ENCODE results near the gene ITPR1. TPM values are rescaled to one million over a fixed set of nuclear protein-coding genes. Genes with fewer than 3 reads are reported as not detected.

ITPR1 gene
- total and polyA plus RNA-seq, 2 of the 4 experiments (the other 2 are of a cell fraction), result 1.8 to 5.7 TPM

DNA sequence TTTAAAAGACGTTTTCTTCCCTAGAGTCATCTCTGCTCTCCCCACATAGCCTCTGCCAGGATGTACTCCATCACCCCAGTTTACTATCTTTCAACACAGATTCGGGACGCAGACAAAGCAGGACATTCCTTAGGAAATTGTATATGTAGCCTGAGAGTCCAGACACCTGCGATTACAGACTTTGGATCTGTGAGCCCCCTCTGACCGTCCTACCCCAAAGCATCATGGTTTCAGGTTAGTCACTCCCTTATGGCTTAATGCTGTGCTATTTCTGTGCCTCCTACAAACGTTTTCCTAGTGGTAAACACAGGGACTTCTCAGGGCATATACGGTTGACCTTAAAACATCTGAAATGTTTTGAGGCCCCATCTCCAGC is 252.1 kb downstream of the ITPR1 start:
- H2AFZ ChIP-seq (replicated peaks; ENCODE audit: low read length, poor library complexity), result no peak overlapping the region
- no peaks in the 10 kb centered on the region for H4K20me1 ChIP-seq (ENCODE audit: insufficient read depth, low read length)
- no peak overlapping the region for H3K14ac ChIP-seq (replicated peaks; ENCODE audit: low read depth, low read length)
- no peak for ATAC-seq (ENCODE audit: low read depth)
- 0 out of 2 replicates have a peak overlapping the region, but pooled peaks have one; percentile 0 for H2AK5ac ChIP-seq (ENCODE audit: low read depth, low read length)
- no peaks in the 10 kb centered on the region for H3K9me1 ChIP-seq (ENCODE audit: insufficient read depth, low read length)
- H2BK20ac ChIP-seq (ENCODE audit: low read depth, low read length), result no peak overlapping the region
- no peak overlapping the region for H2BK120ac ChIP-seq (ENCODE audit: low read depth, low read length)
- no peaks in the 10 kb centered on the region; the same call in 1 of the 2 replicates for H3K9me3 ChIP-seq (ENCODE audit: control insufficient read depth, insufficient read depth, low read length)
- H4K91ac ChIP-seq (ENCODE audit: insufficient read depth, low read depth, low read length), result no peak overlapping the region
- H3K27me3 ChIP-seq (ENCODE audit: control insufficient read depth, insufficient read depth, low read length), result peaks cover 18% of the 10 kb centered on the region
- 0 out of 2 replicates have a peak overlapping the region, but pooled peaks have one; percentile 7 for H3K18ac ChIP-seq (ENCODE audit: low read depth, low read length)
- no peak overlapping the region for H3K4me2 ChIP-seq (ENCODE audit: low read depth, low read length)
- intact Hi-C loops (cut with micrococcal nuclease), result no loop called here
- H3K4me1 ChIP-seq (ENCODE audit: control insufficient read depth, insufficient read depth, low read length), result peaks cover 23% of the 10 kb centered on the region
- no TSS peak for BruUV-seq (replicated peaks)
- no peaks in the 10 kb centered on the region for H3K36me3 ChIP-seq (ENCODE audit: control insufficient read depth, insufficient read depth, low read length)
- H3K27ac ChIP-seq (ENCODE audit: insufficient read depth, low read length), result no peak overlapping the region
- H4K8ac ChIP-seq (ENCODE audit: low read depth in 2 of 2, low read length in 2 of 2), result no peak overlapping the region
- ChIA-PET CTCF (no interaction called here), POLR2A (ENCODE audit: unreplicated experiment) (no interaction called here)
- no peak overlapping the region for H2BK5ac ChIP-seq (ENCODE audit: low read depth, low read length, poor library complexity, severe bottlenecking)
- dilution Hi-C loops (cut with HindIII; ENCODE audit: low sequenced_read_pairs, unreplicated experiment), result no loop called here
- H3K4ac ChIP-seq (ENCODE audit: low read depth, low read length), result no peak overlapping the region
- no peak overlapping the region for H3K56ac ChIP-seq (ENCODE audit: extremely low read depth, insufficient read depth, low read length)
- no peak overlapping the region for H3K23ac ChIP-seq (ENCODE audit: low read depth, low read length)
- in situ Hi-C loops (cut with MboI; ENCODE audit: low sequenced_read_pairs), result no loop called here
- H2BK15ac ChIP-seq (ENCODE audit: low read depth, low read length), result no peak overlapping the region
- H3K9ac ChIP-seq (ENCODE audit: low read depth, low read length), result no peak overlapping the region
- DNase-seq, result peak; percentile 18
- H3K79me1 ChIP-seq (ENCODE audit: low read depth in 1 of 2, low read length in 2 of 2), result no peaks in the 10 kb centered on the region
- no peak overlapping the region for H3K4me3 ChIP-seq (ENCODE audit: insufficient read depth, low read depth, low read length)
- TF ChIP-seq RAD21 (IDR thresholded peaks at IDR 0.05; ENCODE audit: low read length), result no peak
- TF ChIP-seq NFE2L2 (IDR thresholded peaks at IDR 0.05; ENCODE audit: low read depth, low read length), result no peak
- TF ChIP-seq CHD1 (IDR thresholded peaks at IDR 0.05; ENCODE audit: low read depth, low read length), result no peak
- TF ChIP-seq, protein P1, sequence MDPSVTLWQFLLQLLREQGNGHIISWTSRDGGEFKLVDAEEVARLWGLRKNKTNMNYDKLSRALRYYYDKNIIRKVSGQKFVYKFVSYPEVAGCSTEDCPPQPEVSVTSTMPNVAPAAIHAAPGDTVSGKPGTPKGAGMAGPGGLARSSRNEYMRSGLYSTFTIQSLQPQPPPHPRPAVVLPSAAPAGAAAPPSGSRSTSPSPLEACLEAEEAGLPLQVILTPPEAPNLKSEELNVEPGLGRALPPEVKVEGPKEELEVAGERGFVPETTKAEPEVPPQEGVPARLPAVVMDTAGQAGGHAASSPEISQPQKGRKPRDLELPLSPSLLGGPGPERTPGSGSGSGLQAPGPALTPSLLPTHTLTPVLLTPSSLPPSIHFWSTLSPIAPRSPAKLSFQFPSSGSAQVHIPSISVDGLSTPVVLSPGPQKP (IDR thresholded peaks at IDR 0.05; ENCODE audit: borderline replicate concordance, low read depth, low read length), result no peak
- no peak for TF ChIP-seq RCOR1 (IDR thresholded peaks at IDR 0.05; ENCODE audit: insufficient replicate concordance, low read length)
- H2AK9ac ChIP-seq (replicated peaks; ENCODE audit: low read depth, low read length, poor library complexity), result no peak overlapping the region
- WGBS, 2 experiments (ENCODE audit: extremely low coverage in 2 of 2, insufficient read length in 1 of 2), result 50% methylated on average over 4 of the region's 7 CpGs; no CpG with 5 or more reads in 1 of the 2 experiments
- no peak overlapping the region for H4K5ac ChIP-seq (ENCODE audit: low read depth, low read length)
